HG03565 (cell line): Measurements from ENCODE around the gene GRID2.
"Not testable (repeated sequence)": the region's sequence is repeated elsewhere in the genome, so short reads cannot be mapped to it uniquely, and the experiment has no call there.

Experiments used
- ATAC-seq: cut with Tn5 transposase; IDR thresholded peaks from one replicate; pipeline ENCODE4 v1.9.1; 2021; ENCODE audit warnings: mild to moderate bottlenecking, moderate library complexity; ENCODE audit not compliant: unreplicated experiment

The GRID2 gene

DNA sequence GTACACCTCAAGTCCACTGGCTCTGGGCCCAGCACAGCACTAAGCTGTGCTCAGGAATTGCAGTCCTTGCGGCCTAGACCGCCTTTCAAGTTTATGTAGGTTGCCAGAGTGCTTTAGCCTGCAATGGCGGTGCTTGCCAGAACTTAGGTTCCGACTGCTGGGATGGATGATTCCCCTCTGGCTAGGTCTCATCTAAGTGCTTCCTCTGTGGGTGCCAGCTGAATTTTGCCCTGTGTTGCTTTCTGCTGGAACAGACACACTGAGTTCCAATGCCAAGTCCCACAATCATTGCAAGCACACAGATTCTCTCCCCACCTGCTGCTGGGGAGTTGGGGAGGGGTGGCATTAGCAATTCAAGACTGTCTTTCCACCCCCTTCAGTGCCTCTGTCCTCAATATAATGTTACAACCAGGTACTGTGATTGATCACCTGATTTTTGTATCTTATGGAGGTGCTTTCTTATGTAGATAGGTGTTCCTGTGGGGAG is 129.5 kb downstream of the GRID2 start:
- ATAC-seq = no peak

DNA sequence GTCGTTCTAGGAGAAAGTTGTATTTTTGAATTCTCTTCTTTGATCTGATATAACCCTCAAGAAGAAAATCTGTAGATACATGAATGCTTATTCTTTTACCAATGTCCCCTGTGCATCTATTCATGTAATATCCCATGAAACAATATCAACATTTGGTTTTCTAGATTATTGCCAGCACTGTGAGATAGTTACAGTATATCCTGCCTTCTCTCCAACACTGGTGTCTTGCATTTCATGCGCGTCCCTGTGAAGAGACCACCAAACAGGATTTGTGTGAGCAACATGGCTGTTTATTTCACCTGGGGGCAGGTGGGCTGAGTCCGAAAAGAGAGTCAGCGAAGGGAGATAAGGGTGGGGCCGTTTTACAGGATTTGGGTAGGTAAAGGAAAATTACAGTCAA is 135.0 kb downstream of the GRID2 start:
- ATAC-seq = not testable (repeated sequence)

DNA sequence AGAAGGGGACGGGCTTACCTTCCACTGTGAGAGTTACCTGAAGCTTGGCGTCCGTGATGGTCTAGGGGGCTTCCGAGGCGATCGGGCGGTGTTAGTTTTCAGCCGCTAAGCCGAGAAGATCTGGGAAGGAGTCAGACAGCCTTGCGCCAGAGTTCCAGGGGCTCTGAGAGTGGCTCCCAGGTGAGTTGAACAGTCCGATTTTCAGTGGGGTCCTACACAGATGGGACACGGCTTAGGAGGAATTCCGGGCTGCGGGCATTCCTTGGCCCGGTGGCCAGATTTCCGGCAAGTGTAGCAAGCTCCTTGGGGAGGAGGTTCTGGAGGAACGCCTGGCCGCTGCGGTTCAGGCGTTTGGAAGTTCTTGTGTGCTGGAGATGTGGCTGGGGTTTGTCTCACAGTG is 138.4 kb downstream of the GRID2 start:
- ATAC-seq = not testable (repeated sequence)

DNA sequence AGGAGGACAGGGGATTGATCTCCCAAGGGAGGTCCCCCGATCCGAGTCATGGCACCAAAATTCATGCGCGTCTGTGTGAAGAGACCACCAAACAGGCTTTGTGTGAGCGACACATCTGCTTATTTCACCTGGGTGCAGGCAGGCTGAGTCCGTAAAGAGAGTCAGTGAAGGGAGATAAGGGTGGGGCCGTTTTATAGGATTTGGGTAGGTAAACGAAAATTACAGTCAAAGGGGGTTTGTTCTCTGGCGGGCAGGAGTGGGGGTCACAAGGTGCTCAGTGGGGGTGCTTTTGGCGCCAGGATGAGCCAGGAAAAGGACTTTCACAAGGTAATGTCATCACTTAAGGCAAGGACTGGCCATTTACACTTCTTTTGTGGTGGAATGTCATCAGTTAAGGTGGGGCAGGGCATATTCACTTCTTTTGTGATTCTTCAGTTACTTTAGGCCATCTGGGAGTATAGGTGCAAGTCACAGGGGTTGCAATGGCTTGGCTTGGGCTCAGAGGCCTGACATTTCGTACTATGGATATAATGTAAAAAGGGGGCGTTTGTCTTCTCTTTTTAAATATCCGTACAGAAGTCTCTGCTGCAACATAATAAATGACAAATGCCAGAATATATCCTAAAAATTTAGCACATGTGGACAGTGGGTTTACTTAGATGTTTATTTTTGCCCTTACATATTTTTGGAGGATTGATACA is 140.5 kb downstream of the GRID2 start:
- ATAC-seq = not testable (repeated sequence)

DNA sequence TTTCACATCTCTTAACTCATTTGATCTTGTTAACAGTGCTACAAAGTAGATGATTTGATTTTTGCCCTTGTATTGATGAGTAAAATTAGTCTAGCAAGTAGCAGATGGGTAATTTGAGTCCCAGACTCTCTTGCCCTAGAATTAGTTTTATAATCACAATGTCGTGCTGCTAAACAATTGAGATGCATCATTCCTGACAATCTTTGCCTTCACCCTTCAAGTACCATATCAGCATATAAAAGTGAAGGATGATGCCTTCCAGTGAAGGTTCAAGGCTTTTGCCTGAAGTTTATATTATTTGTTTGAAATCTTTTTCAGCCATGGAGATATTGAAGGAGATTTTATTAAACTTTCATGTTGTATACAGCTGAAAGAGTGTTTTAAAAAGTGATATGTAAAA is 141.4 kb downstream of the GRID2 start:
- no peak for ATAC-seq

DNA sequence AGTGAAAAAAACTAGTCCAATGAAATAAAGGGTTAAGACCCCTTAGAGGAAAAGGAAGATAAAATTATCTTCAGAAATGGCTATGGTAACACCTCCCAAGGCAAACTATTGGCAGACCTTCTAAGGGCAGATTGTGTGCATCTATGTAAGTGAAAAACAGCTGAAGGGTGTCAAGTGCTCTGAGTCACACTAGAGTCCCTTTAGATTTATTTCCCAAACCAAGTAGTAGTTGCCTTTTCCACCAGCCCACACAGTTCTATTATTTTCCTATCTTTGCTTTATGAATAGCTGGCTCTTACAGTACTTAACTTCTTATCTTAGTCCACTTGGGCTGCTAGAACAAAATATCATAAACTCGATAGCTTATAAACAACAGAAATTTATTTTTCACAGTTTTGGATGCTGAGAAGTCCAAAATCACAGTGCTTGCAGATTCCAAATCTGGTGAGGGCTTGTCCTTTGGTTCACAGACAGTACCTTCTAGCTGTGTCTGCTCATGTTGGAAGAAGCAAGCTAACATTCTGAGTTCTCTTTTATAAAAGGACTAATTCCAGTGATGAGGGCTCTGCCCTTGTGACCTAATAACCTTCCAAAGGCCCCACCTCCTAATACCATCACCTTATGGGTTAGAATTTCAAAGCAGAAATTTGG is 143.6 kb downstream of the GRID2 start:
- no peak for ATAC-seq

DNA sequence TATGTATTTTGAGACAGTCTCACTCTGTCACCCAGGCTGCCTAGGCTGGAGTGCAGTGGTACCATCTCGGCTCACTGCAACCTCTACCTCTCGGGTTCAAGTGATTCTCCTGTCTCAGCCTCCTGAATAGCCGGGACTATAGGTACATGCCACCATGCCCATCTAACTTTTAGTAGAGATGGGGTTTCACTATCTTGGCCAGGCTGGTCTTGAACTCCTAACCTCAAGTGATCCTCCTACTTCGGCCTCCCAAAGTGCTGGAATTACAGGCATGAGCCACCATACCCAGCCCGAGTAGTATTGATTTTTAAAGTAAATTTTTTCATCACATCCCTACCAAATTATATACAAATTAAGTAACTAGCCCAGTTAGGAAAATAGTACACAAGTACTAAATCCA is 144.4 kb downstream of the GRID2 start:
- not testable (repeated sequence) for ATAC-seq

DNA sequence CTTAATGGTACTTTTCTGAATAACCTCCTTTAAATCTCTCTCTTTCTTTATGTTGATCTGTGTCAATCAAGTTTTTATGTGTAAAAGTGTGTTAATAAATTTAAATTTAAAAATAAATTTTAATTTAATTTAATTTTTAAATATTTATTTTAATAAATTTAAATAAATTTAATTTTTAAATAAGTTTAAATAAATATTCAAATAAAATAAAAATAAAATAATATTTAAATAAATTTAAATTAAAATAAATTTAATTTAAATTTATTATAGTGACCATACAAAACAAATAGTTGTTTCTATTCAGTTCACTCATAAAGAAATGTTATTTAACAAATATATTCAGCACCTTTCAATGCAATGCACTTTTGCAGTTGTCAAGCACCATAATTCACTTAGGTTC is 146.9 kb downstream of the GRID2 start:
- no peak for ATAC-seq

DNA sequence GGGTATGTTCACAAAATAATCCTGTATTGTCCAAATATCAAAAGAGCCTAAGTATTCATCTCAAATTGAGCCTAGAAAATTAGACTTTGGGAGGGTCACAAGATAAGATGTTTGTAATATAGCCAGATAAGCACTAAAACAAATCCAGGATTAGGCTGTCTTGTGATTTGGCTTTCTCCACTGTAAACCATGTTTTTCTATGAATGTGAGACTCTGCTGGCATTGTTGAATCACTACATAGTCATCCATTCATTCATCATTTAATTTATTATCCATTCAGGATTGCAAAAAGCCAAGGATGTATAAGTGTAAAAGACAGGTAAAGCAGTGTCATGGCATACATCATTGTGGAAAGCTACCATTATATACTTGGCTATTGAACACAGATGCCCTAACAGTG is 148.0 kb downstream of the GRID2 start:
- no peak for ATAC-seq

DNA sequence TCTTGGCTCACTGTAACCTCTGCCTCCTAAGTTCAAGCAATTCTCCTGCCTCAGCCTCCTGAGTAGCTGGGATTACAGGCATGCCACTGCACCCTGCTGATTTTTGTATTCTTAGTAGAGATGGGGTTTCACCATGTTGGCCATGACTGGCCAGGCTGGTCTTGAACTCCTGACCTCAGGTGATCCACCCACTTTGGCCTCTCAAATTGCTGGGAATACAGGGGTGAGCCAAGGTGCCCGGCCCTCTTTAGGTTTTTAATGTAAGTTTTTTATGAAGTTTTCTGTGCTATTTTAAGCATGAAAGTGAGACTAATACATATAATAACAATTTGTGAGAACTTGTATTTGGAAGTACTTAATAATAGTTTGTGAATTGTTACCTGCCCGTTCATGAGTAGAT is 148.6 kb downstream of the GRID2 start:
- not testable (repeated sequence) for ATAC-seq

DNA sequence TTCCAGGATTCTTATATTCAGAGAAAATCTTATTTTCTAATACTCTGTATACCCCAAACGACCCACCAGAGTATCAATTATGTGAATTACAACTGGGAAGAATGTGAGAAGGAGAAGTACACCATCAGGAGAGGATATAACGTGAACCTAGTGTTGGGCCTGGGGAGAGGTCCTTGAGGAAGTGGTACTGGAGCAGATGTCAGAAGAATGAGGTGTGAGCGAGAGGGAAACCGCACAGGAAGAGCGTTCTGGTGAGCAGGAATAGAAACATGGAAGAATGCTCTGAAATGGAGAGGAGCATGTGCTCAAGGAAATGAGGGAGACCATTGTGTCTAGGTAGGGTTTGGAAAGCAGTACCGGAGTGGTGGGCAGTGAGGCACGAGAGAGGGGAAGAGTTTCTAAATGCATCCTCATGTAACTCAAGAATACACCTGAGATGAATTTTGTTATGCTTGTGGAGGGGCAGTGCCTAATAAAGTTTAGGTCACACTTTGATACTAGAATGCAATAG is 151.6 kb downstream of the GRID2 start:
- no peak for ATAC-seq

DNA sequence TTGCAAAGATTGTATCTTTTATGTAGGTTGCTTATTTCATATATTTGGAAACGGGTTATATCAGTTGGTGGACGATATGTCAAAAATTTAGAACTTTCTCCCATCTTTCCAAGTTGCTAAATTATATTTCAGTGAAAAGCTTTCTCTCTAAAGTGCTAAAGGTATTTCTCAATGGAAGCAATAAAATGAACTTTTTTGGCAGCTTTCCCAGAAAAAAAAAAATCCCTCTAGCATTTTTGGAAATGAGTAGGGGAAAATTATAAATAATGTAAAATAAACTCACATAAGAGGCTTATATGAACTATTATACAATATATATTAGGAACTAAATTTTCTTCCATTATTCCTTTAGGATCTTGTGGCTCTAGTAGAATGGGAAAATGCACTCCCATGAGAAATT is 152.2 kb downstream of the GRID2 start:
- ATAC-seq = no peak

DNA sequence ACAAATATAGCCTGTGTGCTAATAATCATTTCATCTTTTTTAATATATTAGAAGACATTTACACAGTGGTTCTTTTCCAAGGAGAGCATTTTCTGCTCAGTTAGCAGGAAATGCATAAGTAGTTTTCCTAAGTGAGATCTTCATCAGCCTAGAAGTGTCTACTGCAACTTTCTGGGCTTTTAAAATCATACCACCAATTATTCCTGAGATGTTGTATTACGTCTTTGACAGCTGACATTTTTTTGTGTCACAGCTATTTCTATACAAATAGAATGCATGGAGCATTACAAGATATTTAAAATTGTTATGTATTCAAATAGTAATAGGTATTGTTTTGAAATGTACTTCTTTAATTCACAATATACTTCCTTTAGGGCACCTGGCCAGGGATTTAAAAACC is 158.0 kb downstream of the GRID2 start:
- ATAC-seq = no peak

DNA sequence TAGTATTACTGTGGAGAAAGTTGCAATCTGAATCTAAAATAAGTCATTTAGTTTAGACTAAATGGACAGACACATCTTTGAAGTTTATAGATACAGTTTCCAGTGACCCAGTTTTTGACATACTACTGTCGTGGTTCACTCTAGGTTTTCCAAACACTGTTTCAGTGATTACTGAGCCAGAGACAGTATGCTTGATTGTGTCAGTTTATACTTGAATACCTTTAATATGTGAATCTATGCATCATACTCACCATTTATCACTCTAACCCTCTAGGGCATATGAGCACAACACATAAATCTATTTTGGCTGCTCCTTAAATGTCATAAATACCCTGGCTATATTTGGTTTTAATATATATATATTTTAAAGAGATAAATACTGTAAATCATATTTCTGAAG is 173.5 kb downstream of the GRID2 start:
- no peak for ATAC-seq

DNA sequence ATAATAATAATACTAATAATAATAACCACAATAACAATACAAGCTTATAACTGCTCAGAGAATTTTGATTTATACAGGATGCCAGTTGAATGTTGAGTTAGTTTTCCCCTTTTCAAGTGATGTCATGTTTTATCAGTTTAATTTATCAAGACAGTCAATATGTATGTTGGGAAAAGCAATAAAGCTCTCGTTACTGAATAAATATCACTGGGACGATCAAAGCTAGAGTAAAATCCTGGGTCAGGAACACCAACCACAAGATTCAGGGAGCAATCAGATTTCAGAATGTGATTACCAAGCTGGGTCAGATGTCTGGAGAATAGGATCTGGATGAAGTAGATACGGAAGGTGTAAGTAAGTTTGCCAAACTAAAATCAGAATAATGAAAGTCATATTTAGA is 179.6 kb downstream of the GRID2 start:
- no peak for ATAC-seq

DNA sequence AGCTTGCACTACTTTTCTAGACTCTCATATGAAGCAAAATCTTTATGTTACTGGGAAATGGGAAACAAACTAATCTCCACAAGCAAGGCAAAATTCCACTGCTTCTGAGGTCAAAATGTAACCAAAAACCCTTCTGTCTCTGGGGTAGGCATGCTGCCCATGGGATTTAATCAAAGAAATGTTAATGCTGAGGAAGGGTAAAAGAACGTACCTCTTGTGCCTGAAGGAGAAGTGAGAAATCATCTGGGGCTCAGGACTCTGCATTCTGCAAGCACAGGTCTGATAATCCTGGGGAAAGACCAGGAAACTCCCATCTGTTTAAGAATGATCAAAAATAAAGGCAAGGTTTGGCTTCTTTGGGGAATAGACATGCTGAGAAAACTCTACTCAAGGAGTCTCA is 184.7 kb downstream of the GRID2 start:
- no peak for ATAC-seq

DNA sequence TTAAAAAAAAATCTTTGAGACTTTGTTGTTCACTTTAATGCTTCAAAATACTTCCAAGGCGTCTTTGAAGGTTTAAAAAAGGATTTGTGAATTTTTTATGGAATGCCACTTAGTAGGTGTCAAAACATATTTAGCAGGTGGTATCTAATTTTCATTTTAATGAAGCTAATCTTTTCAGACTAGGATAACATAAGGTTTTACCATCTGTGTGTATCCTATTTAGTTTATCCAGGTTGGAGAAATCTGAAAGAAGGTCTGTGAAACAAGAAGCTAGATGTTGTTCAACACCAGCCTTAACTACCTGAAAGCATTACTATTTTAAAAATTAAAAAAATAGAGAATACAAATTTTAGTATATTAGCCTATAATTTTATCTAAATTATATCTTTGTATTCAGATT is 193.4 kb downstream of the GRID2 start:
- no peak for ATAC-seq

DNA sequence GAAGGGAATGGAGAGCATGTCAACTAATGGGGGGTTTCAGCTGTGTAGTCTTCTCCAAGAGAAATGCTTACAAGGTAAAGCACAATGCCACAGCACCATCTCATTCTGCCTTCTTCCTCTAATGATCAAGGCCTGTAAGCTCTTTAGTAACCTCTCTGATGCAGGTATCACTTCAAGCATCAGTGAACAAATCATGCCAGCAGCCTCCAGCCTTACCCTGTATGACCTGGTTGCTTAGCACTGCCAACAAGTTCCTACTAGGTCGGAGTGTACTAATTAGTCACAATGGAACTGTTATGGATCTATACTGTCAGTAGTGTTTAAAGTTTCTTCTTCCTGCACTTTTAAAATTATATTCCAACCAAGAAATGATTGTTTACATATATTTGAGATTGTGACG is 197.7 kb downstream of the GRID2 start:
- no peak for ATAC-seq

DNA sequence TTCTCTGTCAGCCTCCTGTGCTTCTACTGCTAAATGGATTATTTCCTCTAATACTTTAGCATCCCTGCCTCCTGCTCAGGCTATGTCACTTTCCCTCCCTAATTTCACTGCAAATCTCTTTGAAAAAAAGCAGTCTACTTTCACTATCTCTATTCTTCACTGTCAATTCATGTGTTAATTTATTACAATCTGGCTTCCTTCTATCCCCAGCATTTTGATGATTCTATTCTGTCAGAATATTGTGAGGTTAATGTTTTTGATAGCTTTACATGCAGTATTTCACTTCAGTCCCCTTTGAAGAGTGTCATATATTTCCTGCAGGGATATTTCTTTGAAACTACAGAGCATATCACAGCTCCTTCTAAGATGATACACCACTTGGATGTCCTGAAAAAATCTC is 203.2 kb downstream of the GRID2 start:
- ATAC-seq = no peak

DNA sequence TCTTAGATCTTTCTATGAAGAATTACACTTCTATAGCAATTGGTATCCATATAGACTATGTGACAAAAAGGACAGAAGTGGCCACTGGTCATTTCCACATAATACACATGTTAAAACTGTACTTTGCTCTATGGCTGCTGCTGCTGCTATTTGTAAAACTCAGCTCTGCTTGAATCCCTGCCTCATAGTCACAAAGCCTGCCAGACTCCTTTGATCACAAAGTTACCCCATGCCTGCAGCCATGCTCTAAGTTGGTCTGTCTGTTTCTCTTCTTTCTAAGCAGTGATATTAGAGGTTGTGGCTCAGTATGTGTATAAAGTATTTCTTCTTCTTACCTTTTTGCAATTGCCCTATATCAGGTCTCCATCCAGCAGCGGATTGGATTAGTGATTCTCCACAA is 210.9 kb downstream of the GRID2 start:
- no peak for ATAC-seq

DNA sequence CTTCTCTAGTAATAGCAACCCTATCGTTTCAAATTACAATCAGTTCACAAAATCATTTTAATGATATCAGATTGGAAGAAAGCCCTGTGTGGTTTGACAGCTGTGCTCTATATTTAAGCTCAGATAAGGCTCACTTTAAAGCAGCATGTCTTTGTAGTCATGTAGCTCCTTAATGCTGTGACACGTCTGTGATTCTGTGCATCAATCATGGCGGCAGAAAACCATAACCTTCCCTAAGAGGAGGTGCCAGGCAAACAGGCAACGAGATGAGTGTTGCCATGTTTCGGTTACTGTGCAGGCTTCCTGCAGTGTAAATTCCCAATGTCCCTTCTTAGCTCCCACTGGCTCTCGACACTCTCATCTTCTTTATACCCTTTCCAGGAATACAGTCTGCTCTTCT is 212.7 kb downstream of the GRID2 start:
- no peak for ATAC-seq

DNA sequence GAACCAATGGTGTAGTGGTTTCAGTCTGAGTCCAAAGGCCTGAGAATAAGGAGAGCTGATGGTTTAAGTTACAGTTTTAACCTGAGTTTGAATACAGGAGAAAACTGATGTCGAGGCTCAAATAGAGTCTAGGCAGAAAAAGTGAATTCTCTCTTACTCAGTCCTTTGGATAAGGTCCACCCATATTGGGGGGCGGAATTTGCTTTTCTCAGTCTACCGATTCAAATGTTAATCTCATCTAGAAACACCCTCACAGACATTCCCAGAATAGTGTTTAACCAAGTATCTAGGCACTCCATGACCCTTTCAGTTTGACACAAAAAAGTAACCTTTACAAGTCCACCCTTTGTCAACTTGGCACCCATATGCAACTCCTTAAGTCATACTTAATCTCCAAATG is 216.0 kb downstream of the GRID2 start:
- ATAC-seq = no peak

DNA sequence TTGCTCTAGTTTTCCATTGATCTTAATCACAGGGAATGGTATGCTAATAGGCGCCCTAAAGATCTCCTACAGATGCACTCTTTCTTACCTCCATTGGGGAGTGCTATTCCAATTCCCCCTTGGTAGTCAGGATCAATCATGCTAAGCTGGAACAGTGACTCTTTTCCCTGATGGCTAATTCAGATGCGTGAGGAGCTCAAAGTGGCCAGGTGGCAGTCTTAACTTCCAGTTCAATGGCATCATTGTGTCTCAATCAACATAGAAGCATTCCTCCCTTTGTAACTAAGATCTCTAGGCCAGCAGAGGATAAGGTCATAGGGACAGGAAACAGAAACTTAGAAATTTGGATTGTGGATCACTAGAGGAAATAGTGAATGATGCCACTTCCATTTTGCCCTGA is 216.8 kb downstream of the GRID2 start:
- ATAC-seq = no peak
